ENCODE measurements around the gene TOM1L2.

DNA sequence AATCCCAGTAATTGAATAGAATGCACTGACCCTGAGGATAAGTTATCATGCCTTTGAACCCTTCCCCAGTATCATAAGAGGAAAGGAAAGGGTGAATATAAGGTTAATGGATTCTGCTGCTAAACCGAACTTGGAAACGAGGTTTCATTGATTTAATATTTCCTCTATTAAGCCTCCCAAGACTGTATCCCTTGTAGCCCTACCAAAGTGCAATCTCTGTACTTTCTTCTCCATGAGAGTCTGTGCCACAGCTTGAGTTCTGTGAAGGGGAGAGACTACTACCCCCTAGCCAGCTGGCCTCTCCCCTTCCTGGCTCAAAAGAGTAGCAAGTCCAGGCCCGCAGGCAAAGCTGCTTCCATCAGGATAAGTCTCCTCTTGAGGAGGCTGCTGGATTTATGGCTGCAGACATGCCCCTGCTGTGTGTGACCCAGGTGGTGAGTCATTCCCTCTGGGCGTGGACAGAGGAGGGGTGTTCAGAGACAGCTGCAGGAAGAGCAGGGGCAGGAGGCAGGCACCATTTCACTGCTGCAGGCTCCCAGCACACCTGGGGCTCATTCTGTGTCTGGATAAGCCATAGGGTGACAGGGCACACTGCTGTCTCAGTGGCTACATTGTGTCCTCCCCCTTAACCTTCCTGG lies 58.4 kb downstream of the TOM1L2 start:
- TF ChIP-seq, protein P1, sequence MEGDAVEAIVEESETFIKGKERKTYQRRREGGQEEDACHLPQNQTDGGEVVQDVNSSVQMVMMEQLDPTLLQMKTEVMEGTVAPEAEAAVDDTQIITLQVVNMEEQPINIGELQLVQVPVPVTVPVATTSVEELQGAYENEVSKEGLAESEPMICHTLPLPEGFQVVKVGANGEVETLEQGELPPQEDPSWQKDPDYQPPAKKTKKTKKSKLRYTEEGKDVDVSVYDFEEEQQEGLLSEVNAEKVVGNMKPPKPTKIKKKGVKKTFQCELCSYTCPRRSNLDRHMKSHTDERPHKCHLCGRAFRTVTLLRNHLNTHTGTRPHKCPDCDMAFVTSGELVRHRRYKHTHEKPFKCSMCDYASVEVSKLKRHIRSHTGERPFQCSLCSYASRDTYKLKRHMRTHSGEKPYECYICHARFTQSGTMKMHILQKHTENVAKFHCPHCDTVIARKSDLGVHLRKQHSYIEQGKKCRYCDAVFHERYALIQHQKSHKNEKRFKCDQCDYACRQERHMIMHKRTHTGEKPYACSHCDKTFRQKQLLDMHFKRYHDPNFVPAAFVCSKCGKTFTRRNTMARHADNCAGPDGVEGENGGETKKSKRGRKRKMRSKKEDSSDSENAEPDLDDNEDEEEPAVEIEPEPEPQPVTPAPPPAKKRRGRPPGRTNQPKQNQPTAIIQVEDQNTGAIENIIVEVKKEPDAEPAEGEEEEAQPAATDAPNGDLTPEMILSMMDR (IDR thresholded peaks at IDR 0.05) = no peak
- TF ChIP-seq ZFX (IDR thresholded peaks at IDR 0.05; ENCODE audit: borderline replicate concordance) = no peak

Measured in 22Rv1 (cell line).